AG09309 (cell line): Measurements from ENCODE around the gene PRR15.
A peak's percentile ranks its signal among the peaks of the same experiment; 100 is the strongest.

Source experiments
- DNase-seq: peaks from one replicate; pipeline ENCODE4 v3.0.0-alpha.2; 2010; ENCODE audit warnings: low read depth
- H3K4me3 ChIP-seq: 2 replicates; pipeline ENCODE4 v1.5.1; 2011; ENCODE audit warnings: mild to moderate bottlenecking, low read depth, low read length, moderate library complexity; ENCODE audit not compliant: control insufficient read depth
- TF ChIP-seq, protein P1 (sequence below): IDR thresholded peaks from 2 replicates; pipeline ENCODE4 v1.5.1; 2011; ENCODE audit warnings: mild to moderate bottlenecking, low read depth, low read length, inconsistent platforms; ENCODE audit not compliant: insufficient read depth, control insufficient read depth; ENCODE audit errors: missing control alignments

PRR15 gene

DNA sequence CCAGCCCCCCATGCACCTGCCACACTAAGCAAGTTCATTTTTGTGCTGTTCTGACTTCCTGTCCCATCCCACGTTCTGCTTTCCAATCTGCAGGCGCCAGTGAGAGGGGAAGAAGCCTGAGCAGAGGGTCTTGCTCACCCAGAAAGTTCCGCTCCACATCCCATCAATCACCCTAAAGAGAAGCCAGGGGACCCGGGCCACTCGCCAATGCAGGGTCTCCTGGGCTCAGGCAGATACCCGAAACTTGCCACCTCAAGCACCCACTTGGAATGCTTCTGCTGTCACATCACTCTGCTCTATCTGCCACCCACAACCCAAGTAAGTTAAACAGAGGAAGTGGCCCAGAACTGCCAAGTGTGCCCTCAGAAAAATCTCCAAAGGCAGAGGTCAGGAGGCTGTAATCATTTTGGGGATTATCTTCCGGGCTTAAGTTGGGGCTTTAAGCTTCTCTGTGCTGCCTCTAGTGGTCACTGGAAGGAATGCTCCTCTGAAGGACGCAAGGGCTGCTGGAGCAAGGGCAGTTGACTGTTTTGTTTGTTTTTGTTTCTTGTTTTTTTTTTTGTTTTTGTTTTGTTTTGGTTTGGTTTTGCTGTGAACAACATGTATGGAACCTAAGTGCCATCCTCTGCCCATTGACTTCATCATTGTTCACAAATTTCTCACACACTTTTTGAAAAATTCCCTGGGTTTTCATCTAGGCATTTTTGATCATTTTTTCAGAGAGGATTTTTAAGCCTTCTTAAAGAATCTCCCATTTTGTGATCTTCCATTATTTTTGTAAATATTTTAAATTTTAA is 25.5 kb downstream of the PRR15 start:
- no peak for DNase-seq
- TF ChIP-seq, protein P1, sequence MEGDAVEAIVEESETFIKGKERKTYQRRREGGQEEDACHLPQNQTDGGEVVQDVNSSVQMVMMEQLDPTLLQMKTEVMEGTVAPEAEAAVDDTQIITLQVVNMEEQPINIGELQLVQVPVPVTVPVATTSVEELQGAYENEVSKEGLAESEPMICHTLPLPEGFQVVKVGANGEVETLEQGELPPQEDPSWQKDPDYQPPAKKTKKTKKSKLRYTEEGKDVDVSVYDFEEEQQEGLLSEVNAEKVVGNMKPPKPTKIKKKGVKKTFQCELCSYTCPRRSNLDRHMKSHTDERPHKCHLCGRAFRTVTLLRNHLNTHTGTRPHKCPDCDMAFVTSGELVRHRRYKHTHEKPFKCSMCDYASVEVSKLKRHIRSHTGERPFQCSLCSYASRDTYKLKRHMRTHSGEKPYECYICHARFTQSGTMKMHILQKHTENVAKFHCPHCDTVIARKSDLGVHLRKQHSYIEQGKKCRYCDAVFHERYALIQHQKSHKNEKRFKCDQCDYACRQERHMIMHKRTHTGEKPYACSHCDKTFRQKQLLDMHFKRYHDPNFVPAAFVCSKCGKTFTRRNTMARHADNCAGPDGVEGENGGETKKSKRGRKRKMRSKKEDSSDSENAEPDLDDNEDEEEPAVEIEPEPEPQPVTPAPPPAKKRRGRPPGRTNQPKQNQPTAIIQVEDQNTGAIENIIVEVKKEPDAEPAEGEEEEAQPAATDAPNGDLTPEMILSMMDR: peak; percentile 86

DNA sequence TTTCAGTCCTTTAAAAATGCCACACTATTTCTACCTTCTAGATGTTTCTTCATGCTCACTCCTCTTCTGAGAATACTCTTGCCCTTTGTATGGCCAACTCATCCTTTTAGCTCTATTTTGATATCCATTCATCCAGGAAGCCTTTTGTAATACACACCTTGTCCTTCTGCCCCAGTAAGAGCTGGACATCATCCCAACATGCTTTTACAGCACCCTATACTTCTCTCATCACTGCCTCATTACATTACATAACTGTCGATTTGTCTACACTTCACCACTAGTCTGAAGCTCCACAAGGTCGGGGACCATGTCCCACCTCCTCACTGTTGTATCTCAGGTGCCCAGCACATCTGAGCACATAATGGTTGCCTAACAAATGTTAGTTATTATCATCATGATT is 29.2 kb downstream of the PRR15 start:
- no peak overlapping the region for H3K4me3 ChIP-seq
- TF ChIP-seq, protein P1: no peak
- no peak for DNase-seq

More for the DNA sequence above, 25.5 kb downstream of the PRR15 start:
- H3K4me3 ChIP-seq: no peak overlapping the region

DNA sequence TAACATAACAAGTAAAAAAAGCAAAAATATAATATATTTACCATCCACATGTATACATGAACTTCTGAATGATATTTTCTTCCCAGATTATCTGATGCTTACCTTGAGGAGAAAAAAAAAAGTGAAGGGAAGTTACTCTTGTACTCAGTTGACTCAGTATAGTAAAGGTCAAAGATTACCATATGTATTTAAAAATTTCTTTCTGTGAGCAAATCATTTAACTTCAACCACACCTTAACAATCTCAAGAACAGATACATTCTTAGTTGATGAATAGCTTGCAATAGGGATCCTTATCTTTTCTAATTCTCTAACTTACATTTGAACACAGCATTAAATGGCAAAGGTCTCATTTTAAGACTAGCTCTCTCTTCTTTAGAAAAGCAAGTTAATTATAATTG is 29.8 kb downstream of the PRR15 start:
- DNase-seq: no peak
- TF ChIP-seq, protein P1: no peak
- H3K4me3 ChIP-seq: no peak overlapping the region

DNA sequence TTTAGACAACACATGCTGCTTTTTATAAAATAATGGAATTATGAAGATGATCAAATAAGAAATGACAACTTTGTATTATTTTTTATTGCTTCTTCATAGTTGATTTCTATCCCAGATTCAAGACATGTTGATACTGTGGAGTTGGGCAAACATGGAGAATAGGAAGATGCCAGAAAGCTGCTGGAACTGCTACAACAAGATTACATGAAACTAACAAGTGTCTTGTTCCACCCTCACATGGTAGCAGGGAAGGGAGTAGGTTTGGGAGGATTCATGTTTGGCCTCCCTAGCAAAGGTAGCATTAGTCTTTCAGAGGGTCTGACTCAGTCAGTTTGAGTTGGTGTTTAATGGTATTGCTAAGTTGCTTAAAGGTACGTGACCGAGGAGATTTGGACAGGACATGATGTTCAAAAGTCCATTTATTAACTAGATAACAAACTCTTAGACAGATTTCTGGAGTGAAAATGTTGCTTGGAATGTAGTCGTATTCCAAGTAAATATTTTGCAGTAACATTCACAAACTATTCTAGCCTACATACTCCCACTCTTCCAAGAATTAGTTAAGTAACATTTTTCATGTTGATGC is 33.1 kb downstream of the PRR15 start:
- no peak for DNase-seq
- TF ChIP-seq, protein P1: no peak
- no peak overlapping the region for H3K4me3 ChIP-seq

DNA sequence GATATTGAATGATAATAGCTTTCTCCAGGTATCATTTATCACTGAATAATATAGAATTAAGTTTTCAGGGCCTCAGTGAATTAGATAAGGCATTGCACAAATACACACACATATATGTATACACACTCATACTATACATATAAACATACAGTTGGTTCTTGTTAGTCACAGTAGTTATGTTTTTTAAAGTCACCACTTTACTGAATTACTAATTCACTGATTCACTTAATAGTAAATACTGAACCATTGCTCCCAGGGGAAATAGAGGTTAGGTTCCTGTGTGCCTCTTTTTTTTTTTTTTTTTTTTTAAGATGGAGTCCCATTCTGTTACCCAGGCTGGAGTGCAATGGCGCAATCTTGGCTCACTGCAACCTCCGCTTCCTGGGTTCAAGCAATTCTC is 33.6 kb downstream of the PRR15 start:
- no peak for DNase-seq
- no peak overlapping the region for H3K4me3 ChIP-seq
- TF ChIP-seq, protein P1: no peak

DNA sequence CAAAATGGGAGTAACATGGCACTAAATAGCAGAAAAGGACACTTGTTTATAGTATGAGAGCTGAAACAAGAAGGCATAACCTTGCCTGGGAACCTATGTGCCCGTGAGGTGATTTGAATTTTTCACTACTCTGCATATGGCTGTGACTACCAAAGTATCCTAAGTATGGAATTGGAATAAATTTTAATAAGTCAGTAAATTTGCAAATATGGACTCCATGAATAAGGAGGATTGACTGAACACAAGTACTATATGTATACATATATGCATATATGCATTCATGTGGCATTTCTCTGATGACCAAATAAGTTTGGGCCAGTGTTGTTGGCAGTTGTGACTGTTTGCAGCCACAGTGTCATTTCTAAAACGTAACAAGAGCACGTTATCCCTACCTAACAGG is 34.5 kb downstream of the PRR15 start:
- no peak for DNase-seq
- no peak overlapping the region for H3K4me3 ChIP-seq
- TF ChIP-seq, protein P1: no peak
